Fibroblast of the conjunctiva (primary cell): ENCODE data around the gene EIF1AY.
"Not testable (repeated sequence)": the region's sequence is repeated elsewhere in the genome, so short reads cannot be mapped to it uniquely, and the experiment has no call there.

ENCODE experiments used
- DNase-seq: peaks from one replicate; pipeline ENCODE4 v3.0.0-alpha.2; 2010; ENCODE audit warnings: low read depth

Gene EIF1AY, protein sequence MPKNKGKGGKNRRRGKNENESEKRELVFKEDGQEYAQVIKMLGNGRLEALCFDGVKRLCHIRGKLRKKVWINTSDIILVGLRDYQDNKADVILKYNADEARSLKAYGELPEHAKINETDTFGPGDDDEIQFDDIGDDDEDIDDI

DNA sequence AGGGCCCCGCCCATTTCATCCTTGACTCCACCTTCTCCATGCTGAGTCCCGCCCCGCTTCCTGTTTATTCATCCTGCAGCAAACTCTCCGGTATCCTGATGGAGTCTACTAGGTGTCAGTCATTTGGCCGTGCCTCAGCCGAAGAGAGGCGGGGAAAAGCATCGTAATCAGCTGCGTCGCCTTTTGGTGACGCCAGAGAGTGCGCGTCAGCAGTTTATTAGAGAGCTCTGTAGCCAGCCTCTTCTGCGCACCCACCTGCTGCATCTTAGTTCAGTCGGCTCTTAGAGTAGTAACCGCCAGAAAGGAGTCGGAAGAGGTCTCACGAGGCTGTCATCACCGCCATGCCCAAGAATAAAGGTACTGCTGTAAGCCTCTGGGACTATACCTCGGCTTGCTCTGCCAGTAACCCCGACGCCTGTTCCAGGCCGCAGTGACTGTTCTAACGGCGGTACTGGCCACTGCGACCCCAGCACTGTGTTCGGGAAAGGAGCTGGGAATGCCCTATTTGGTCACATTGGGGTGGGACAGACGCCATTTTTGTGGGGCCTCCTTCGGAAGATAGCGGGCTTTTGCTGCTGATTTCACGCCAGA, at the start of gene EIF1AY:
Gene EIF1AY (plus strand): TSS at position 246 of the 591 bp plus-strand sequence. CDS start 96 bp downstream, at position 342.
- no peak for DNase-seq

DNA sequence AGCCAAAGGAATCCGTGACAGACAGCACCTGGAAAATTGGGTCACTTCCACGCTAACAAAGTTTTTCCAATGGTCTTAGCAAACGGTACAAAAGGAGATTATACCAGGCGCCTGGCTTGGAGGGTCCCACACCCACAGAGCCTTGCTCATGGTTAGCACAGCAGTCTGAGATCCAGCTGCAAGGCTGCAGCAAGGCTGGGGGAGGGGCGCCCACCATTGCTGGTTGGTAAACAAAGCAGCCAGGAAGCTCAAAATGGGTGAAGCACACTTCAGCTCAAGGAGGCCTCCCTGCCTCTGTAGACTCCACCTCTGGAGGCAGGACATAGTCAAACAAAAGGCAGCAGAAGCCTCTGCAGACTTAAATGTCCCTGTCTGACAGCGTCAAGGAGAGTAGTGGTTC, 47.1 kb upstream of the EIF1AY start:
- no peak for DNase-seq

DNA sequence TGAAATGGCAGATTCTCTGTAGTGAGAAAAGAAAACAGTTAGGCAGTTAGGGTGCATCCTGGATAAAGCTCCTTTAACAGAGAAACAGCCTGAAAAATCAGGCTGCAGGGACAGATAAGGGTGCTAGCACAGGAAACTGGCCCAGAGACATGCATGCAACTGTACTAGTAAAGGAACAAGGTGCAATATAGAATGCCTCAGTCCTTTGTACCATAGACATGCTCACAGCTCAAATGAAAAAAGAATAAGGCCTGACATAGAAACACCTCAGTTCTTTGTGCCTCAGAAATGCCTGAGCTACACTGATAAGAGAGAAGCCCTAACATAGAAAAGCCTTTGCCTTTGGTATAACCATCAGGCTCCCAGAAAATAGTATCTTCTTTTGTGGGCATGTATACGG, 37.4 kb upstream of the EIF1AY start:
- no peak for DNase-seq

DNA sequence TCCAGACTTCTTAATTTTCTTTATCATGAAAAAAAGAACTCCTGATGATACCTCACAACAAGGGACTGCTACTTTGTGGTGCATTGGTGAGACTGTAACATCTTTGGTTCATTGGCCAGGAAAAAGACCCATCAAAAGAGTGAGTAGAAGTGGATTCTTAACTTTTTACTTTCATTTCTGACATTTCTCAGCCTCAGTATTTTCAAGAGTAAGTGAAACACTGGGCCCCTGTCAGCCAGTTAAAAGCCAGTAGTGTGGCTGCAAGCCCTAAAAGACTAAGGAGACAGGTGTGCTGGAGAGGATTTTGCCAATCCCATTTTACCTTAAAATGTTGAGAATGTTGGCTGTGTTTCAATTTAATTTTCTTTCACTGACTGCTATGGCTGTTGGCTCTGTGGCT, 36.6 kb upstream of the EIF1AY start:
- no peak for DNase-seq

DNA sequence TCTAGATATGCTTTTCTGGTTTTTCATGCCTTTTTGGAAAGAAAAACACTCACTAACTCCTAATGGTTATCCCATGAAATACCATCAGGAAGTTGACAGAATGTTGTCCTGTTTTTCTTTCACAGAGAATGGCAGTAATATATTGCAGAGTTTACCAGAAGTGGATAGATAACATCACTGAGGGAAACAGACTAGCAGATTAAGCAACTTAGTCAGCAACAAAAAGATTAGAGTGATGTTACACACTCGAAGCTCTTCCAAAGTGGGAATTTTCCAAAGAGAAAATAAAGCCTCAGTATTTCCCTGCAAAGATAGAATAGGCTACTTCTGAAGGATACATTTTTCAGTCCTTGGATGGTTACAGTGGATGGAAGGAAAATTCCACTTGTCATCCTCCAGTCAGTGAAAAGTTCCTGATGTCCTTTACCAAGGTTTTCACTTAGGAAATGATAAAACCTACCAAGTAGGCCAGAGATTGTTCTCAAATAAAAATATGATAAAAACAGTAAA, 31.1 kb upstream of the EIF1AY start:
- DNase-seq = no peak

DNA sequence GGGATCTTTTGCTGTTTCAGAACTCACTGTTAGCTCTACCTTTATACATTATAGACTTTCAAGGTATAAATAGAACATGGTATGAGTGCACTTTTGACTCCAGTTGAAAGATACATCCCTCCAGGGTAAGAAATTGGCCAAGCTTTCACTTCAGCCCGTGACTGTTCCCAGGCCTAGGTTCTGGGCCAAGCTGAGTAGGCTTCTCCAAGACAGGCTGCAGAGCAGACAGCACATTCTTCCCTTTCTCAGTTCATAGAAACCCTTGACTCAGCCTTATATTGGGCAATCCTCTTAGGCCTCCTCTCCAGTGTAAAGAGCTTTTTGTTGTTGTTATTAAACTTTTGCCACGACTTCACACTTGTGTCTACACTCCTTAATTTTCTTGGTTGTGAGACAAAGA, 29.5 kb upstream of the EIF1AY start:
- DNase-seq = no peak

DNA sequence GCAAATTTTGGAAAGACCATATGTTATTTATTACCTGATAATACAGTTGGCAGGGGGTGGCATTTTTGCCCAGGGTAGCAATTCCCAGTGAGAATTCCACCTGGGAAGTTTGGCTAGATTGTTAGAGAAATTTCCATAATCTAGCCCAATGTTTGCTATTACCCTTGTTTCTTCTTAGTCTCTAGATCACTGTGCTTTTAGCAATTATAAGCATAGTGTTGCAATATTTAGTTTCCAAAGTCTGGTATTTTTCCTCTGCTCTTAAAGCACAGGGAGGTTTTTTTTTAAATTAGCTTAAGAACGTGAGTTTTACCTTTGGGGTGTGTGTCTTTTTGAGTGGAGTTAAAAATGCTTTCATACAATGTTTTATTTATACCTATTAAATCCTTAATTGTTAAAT, 26.3 kb upstream of the EIF1AY start:
- DNase-seq = no peak

DNA sequence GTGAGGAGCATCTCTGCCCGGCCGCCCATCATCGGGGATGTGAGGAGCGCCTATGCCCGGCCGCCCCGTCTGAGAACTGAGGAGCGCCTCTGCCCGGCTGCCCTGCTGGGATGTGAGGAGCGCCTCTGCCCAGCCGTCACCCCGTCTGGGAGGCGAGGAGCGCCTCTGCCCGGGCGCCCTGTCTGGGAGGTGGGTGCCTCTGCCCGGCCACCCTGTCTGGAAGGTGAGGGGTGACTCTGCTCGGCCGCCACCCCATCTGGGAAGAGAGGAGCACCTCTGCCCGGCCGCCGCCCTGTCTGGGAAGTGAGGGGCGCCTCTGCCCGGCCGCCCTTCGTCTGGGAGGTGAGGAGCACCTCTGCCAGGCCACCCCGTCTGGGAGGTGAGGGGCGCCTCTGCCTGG, 23.7 kb upstream of the EIF1AY start:
- no peak for DNase-seq

DNA sequence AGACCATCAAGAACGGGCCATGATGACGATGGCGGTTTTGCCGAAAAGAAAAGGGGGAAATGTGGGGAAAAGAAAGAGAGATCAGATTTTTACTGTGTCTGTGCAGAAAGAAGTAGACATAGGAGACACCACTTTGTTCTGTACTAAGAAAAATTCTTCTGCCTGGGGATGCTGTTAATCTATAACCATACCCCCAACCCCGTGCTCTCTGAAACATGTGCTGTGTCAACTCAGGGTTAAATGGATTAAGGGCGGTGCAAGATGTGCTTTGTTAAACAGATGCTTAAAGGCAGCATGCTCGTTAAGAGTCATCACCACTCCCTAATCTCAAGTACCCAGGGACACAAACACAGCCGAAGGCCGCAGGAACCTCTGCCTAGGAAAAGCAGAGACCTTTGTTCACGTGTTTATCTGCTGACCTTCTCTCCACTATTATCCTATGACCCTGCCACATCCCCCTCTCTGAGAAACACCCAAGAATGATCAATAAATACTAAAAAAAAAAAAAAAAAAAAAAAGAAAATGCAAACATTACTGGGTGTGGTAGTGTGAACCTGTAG, 22.7 kb upstream of the EIF1AY start:
- not testable (repeated sequence) for DNase-seq

DNA sequence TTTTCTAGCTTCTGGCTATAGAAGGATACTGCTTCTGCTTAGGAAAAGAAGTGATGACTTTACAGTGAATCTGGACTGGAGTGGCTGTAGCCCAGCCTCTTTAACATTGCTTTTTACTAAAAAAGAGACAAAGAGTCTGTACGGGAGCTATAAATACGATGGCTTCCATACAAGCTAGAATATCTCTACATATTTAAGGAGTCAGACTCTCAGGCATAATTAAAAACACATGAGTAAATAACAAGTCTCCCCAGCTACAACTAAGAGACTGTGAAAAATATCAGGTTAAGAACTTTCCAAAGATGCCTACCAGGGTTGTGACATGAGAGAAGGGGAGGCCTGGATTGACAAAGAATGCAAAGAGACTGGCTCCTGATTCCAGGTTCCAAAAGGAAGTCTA, 19.8 kb upstream of the EIF1AY start:
- no peak for DNase-seq

DNA sequence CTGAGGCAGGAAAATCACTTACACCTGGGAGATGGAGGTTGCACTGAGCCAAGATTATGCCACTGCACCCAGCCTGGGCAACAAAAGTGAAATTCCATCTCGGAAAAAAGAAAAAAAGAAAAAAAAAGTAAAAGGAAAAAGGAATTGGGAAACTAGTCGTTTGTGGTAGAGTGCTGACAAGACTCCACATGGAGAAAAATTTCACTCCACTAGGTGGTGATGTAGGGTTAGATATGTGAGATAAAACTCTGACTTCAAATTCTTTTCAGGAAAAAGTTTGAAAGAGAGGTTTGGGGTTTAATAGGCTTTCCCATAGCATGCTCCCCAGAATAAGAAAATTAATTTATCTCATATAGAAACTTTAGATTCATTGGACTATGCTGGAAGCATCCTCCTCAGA, 16.9 kb upstream of the EIF1AY start:
- DNase-seq = no peak

DNA sequence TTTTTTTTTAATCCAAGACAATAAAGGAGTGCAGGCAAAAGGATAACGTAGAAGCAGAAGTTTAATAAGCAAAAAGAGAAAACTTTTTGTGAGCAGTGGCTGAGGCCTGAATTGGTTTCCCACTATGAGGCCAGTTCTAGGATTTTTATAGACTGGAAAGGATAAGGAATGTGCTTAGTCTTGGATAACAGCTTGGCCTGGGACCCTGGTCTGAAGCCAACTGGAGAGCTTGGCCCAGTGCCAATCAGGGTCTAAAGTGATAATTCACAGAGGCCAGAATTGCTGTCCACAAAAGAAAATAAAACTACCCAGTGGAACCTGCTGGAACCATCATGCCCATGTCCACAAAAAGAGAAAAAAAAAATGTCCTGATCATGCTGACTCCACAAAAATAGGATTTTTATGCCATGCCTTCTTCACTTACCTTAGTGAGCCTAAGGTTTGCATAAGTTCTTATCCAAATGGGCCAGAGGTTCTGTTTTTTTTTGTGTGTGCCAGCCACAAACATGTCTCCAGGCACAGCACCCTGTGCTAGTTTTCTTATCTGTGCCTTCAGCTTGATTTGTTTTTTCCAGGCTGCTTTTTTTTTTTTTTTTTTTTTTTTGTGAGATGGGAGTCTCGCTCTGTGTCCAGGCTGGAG, 15.6 kb upstream of the EIF1AY start:
- no peak for DNase-seq

DNA sequence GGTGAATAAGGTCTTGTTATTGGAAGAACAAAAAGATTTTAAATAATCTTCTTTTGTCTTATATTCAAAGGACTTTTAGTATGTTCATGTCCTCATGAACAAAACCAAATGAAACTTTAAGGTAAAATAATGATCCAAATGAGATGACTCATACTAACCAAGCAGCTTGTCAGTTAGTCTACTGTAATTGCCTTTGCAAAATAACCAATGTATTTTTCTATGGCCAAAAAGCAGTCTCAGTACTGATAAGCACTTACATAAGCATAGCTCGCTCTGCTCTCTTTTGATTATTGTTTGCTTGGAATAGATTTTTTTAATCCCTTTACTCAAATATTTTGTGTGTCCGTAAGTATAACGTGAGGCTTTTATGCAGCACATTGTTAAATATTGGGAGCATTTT, 4.3 kb upstream of the EIF1AY start:
- no peak for DNase-seq

DNA sequence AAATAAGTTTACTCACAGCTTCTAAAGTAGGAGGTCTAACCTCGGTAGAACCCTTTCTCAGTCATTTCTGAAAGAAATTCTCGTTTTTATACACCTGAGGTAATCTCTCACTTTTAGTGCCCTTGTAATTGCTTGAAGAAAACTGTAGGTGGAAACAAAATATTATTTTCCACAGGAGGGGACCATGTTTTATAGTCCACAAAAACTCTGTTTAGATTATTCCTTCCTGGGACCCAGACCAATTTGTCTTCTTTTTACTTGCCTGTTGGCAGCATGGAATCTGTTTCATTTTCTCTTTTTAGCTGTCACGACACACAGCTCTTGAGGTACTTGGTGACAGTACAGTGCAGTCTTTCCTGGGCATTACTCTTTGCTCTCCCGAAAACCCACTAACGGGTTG, 930 bp downstream of the EIF1AY start:
- no peak for DNase-seq

DNA sequence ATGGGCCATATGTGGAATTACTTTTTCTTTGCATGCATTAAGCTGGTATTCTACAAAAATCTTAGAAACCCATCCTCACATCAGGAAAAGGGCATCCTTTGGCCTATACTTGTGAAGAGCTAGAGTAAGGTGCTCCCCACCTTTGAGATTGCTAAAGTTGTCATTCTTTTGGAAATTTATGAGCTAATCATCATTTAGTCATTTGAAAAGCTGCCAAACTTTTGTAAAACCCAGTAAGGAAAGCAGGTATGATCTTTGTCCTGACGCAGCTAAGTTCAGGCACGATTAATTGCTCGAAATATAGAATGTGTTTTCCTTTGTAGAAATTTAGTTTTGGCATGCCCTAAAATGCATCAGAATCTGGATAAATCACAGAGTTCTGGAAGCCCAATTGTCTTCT, 2.6 kb downstream of the EIF1AY start:
- DNase-seq = no peak

DNA sequence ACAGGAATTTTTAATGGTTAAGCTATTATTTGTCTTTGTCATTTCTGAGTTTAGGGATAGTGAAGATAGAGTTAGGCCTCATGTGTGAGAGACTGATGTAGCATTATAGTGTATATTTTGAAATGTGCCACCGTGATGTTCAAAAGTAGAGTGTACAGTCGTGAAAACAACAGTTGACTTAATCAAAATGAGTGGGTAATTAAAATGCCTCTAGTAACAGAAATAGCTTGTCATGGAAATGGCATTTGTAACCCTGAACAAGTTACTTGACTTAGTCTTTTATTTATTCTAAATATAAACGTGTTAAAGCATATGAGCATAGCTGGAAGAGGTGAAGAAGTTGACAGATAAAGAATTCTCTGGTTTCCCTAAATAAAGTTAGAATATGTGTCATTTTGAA, 6.1 kb downstream of the EIF1AY start:
- DNase-seq = no peak

DNA sequence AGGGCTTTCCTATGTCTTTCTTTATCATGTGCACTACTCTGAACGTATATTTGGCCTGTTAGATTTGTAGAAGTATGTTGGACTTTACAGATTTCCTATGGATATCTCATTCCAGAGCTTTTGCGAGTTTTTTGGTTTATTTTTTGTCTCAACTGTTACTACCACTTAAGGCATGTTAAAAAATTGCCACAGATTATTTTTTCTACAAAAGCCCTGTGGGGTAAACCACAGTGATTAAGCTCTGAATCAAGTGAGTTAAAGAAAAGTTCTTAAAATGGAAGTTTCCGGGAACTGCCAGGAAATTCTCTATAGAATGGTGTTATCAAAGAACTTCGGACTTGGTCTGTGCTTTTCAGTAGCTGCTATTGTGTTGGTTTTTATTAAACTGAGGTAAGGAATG, 10.6 kb downstream of the EIF1AY start:
- no peak for DNase-seq
